LHCN-M2 (cell line): ENCODE results near the gene CILP. TPM values are rescaled to one million over a fixed set of nuclear protein-coding genes. Genes with fewer than 3 reads are reported as not detected.

ENCODE experiments used
- DNase-seq: peaks from one replicate; pipeline ENCODE4 v3.0.0-alpha.2; 2012; ENCODE audit warnings: low read depth
- total RNA-seq: library from RNA; depleted of rRNA; stranded (reverse); fragments of >200 nt; gene quantifications from 2 replicates; pipeline ENCODE4 v1.2.3, GENCODE V29; 2014; rRNA removed

The CILP gene
- total RNA-seq, 1 experiment from 2014 or later, result 0.17 TPM

- DNase-seq, result no peak
These were observed 63.4 kb downstream of the CILP start for GRCh38 chr15:65147902-65148301.

- peak; percentile 30 for DNase-seq
These were observed 64.8 kb downstream of the CILP start for GRCh38 chr15:65146438-65146837.

Other genes starting within 250 kb of the CILP start
- gene SPG21, start 221.6 kb downstream of the CILP start, total RNA-seq, result 96.8 and 99.6 TPM in 2 replicates
- 28.7 and 36.5 TPM in 2 replicates for gene MTFMT, start 181.8 kb downstream of the CILP start, total RNA-seq
- 0.23 TPM in 1 of 2 replicates, not detected in the other for gene SLC51B, start 166.1 kb downstream of the CILP start, total RNA-seq
- gene RASL12, start 143.5 kb downstream of the CILP start, total RNA-seq, result not detected in 2 replicates
- gene KBTBD13, start 134.7 kb downstream of the CILP start, total RNA-seq, result not detected in 2 replicates
- 0.38 and 0.69 TPM in 2 replicates for gene UBAP1L, start 96.3 kb downstream of the CILP start, total RNA-seq
- 15.6 and 18.2 TPM in 2 replicates for gene PDCD7, start 77.7 kb downstream of the CILP start, total RNA-seq
- gene CLPX, start 26.1 kb downstream of the CILP start, total RNA-seq, result 29.5 and 30.7 TPM in 2 replicates
- 7.3 and 7.8 TPM in 2 replicates for gene PARP16, start 75.4 kb upstream of the CILP start, total RNA-seq
- gene RNU5A-1, start 84.6 kb upstream of the CILP start, total RNA-seq, result not detected in 2 replicates
- gene RNU5B-1, start 93.2 kb upstream of the CILP start, total RNA-seq, result not detected in 2 replicates
- not detected in 2 replicates for gene IGDCC3, start 166.5 kb upstream of the CILP start, total RNA-seq
- 6.5 and 7.7 TPM in 2 replicates for gene IGDCC4, start 211.5 kb upstream of the CILP start, total RNA-seq